ENCODE measurements around the gene TTLL10. TPM values are rescaled to one million over a fixed set of nuclear protein-coding genes. Genes with fewer than 3 reads are reported as not detected.

TTLL10 gene
- total RNA-seq, 1 experiment from 2014 or later: not detected

DNA sequence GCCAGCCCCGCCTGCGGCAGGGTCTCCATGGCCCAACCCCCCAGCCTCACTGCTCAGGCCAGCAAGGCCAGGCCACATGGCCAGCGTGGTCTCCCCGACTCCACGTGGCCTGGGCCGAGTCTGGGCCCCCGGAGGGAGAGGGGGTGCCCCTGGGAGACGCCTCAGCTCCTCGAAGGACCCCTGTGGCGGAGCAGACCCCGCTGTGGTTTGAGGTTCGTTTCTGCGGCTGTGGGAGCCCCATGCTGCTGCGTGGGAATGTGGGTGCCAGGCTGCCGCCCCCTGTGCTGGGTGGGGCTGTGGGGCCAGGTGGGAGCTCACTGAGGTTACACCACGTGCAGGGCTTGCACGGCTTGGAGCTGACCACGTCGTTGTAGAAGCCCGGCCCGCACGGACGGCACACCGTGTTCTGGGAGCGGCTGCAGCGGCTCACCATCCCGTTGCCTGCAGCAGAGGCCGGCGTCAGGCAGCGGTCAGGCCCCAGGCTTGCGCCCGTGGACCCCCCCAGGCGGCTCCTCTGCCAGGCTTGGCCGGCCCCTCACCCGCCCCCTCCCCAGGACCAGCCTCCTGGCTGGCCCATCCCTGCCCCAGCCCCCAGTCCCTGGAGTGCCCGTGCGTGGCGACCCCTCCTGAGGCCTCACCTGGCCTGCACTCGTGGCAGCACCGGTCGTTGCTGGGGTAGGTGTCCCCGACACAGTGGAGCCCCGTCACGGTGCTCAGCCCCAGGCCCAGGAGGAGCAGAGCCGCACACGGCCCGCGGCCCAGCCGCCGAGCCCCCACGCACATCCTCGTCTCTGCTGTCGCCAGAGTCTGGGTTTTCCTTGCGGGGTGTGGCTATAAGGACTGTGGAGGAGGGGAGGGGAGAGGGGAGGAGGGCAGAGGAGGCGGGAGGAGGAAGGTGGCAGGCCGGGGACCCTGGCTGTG is 39.9 kb downstream of the TTLL10 start, which contains the start of gene TNFRSF4:
TNFRSF4 (minus strand) TSS at position 809 of the 921 bp plus-strand sequence; CDS start at position 783, 26 bp downstream.
- intact Hi-C loops (cut with micrococcal nuclease): no loop called here
- Mint-ChIP-seq H3K36me3 (ENCODE audit: insufficient read depth, unreplicated experiment) (peaks cover 12% of the 10 kb centered on the region), H3K27ac (ENCODE audit: low read depth, unreplicated experiment) (no peak within 1 kb of the TSS), H3K4me3 (ENCODE audit: unreplicated experiment) (no peak within 1 kb of the TSS), H3K4me1 (ENCODE audit: insufficient read depth, unreplicated experiment) (peaks cover 6% of the 10 kb centered on the region), H3K9me3 (ENCODE audit: unreplicated experiment) (no peaks in the 10 kb centered on the region), H3K27me3 (ENCODE audit: insufficient read depth, unreplicated experiment) (no peaks in the 10 kb centered on the region)
- ChIA-PET CTCF (no interaction called here), POLR2A (no interaction called here)
- no TSS peak for BruUV-seq (replicated peaks)
- no peak for DNase-seq (ENCODE audit: unreplicated experiment)
- no peak for TF ChIP-seq CTCF (IDR thresholded peaks at IDR 0.05; ENCODE audit: unreplicated experiment)

GRCh38 chr1:1215080-1215676 is 41.5 kb downstream of the TTLL10 start:
- POLR2A ChIA-PET: no interaction called here
- H3K4me1 Mint-ChIP-seq (ENCODE audit: insufficient read depth, unreplicated experiment): no peaks in the 10 kb centered on the region
- no peak overlapping the region for H3K4me3 Mint-ChIP-seq (ENCODE audit: unreplicated experiment)
- no peaks in the 10 kb centered on the region for H3K9me3 Mint-ChIP-seq (ENCODE audit: unreplicated experiment)
- no TSS peak for BruUV-seq (replicated peaks)
- no peak overlapping the region for H3K27ac Mint-ChIP-seq (ENCODE audit: low read depth, unreplicated experiment)
- no peak for TF ChIP-seq CTCF (IDR thresholded peaks at IDR 0.05; ENCODE audit: unreplicated experiment)
- no peaks in the 10 kb centered on the region for H3K27me3 Mint-ChIP-seq (ENCODE audit: insufficient read depth, unreplicated experiment)
- CTCF ChIA-PET: interaction anchor here (0.6 to 1.4 kb wide), 3 partner anchors 93 to 234 kb away, joined by 3 to 5 read pairs (median 4); no protein-coding TSS in a partner anchor
- intact Hi-C loops (cut with micrococcal nuclease): no loop called here
- H3K36me3 Mint-ChIP-seq (ENCODE audit: insufficient read depth, unreplicated experiment): peaks cover 17% of the 10 kb centered on the region
- no peak for DNase-seq (ENCODE audit: unreplicated experiment)

DNA sequence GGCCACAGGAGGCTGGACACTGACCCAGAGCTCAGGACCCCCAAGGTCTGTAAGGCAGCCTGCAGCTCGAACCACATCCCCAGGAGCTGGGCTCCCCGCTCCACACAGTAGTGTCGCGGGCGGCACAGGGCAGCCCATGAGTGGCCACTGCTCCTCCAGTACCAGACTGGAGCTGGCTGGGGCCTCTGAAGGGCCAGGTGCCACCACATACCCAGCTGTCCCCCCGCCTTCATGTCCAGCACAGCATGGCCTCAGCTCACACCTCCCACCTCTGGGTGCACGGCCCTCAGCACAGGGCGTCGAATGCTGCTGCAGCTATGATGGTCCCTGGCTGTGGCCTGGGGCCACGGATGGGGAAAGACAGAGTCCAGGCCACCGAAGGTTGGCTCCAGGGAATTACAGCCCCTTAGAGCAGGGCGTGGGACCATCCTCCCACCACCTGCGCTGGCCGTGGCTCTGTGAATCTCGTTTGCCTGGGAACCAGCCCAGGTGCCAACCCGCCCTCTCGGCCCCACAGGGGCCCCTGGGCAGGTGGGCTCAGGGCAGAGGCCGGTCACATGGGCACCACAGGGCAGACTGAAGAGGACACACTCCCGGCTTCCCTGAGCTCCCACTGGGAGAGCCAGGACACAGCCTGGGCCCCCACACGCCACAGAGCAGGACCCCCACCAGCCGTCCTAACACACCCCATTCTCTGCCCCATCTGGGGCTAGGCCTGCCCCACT is 42.4 kb downstream of the TTLL10 start:
- Mint-ChIP-seq H3K9me3 (ENCODE audit: unreplicated experiment) (no peaks in the 10 kb centered on the region), H3K27ac (ENCODE audit: low read depth, unreplicated experiment) (no peak overlapping the region), H3K36me3 (ENCODE audit: insufficient read depth, unreplicated experiment) (peaks cover 18% of the 10 kb centered on the region), H3K27me3 (ENCODE audit: insufficient read depth, unreplicated experiment) (no peaks in the 10 kb centered on the region), H3K4me3 (ENCODE audit: unreplicated experiment) (no peak overlapping the region), H3K4me1 (ENCODE audit: insufficient read depth, unreplicated experiment) (no peaks in the 10 kb centered on the region)
- DNase-seq (ENCODE audit: unreplicated experiment): no peak
- no peak for TF ChIP-seq CTCF (IDR thresholded peaks at IDR 0.05; ENCODE audit: unreplicated experiment)
- POLR2A ChIA-PET: interaction anchor here (0.6 kb wide), 1 partner anchor 237 kb away, joined by 3 read pairs; no protein-coding TSS in a partner anchor
- CTCF ChIA-PET: interaction anchor here (0.6 to 1.4 kb wide), 2 partner anchors 94 to 98 kb away, joined by 4 to 5 read pairs; no protein-coding TSS in a partner anchor
- intact Hi-C loops (cut with micrococcal nuclease): no loop called here
- no TSS peak for BruUV-seq (replicated peaks)
